GM23338 (cell line): ENCODE measurements around the gene LIMK2.

Source experiments
- CREB1 ChIP-seq: fragments of 250-450 bp; sonication (Bioruptor Pico); IDR thresholded peaks from 2 replicates; pipeline ENCODE4 v1.5.0; 2020; ENCODE audit warnings: low read depth, mild to moderate bottlenecking, moderate library complexity
- EZH2 ChIP-seq: fragments of 200-600 bp; sonication (generic); IDR thresholded peaks from one replicate; pipeline ENCODE4 v1.8.0; 2017; ENCODE audit warnings: antibody characterized with exemption, mild to moderate bottlenecking, low read depth; ENCODE audit not compliant: unreplicated experiment
- EZH2phosphoT487 ChIP-seq: fragments of 200-600 bp; sonication (generic); IDR thresholded peaks from one replicate; pipeline ENCODE4 v1.8.1; 2018; ENCODE audit warnings: antibody characterized with exemption; ENCODE audit not compliant: unreplicated experiment
- NANOG ChIP-seq: IDR thresholded peaks from 2 replicates; pipeline ENCODE4 v1.6.1; 2016; ENCODE audit warnings: antibody characterized with exemption, borderline replicate concordance
- POLR2AphosphoS5 ChIP-seq: IDR thresholded peaks from 2 replicates; pipeline ENCODE4 v1.6.1; 2016; ENCODE audit warnings: antibody characterized with exemption, low read depth
- ZNF114 ChIP-seq: fragments of 250-450 bp; sonication (Bioruptor Pico); IDR thresholded peaks from 2 replicates; pipeline ENCODE4 v1.5.0; 2020; ENCODE audit warnings: mild to moderate bottlenecking, moderate library complexity
- TF ChIP-seq, protein P1 (sequence below), 2 experiments: fragments of 200-600 bp in 1 of 2; sonication (generic) in 1 of 2; conservative IDR thresholded peaks; 2 replicates each; pipeline versions ENCODE4 v1.5.1 to v1.6.1; 2016 to 2017; ENCODE audit warnings: antibody characterized with exemption in 2 of 2, low read depth in 2 of 2, mild to moderate bottlenecking in 2 of 2, moderate library complexity in 1 of 2
- TF ChIP-seq, protein P2 (sequence below): IDR thresholded peaks from one replicate; pipeline ENCODE4 v1.6.1; 2018; ENCODE audit warnings: antibody characterized with exemption; ENCODE audit not compliant: unreplicated experiment

DNA sequence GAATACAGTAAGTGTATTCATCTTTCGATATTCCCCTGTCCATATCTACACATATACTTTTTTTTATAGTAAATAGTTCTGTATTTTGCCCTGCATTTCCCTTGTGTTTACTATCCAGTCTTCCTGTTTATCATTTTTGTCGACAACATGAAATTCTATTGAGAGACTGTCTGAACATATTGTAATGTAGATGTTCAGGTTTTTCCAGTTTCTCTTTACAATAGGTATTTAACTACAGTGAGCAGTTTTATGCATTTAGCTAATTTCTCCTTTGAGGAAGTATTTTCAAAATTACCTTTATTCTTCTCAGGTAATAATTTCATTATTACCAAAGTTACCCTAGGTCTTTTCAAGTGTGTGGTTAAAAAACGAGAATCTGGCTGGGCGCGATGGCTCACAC lies 63.5 kb downstream of the LIMK2 start:
- TF ChIP-seq, protein P1, sequence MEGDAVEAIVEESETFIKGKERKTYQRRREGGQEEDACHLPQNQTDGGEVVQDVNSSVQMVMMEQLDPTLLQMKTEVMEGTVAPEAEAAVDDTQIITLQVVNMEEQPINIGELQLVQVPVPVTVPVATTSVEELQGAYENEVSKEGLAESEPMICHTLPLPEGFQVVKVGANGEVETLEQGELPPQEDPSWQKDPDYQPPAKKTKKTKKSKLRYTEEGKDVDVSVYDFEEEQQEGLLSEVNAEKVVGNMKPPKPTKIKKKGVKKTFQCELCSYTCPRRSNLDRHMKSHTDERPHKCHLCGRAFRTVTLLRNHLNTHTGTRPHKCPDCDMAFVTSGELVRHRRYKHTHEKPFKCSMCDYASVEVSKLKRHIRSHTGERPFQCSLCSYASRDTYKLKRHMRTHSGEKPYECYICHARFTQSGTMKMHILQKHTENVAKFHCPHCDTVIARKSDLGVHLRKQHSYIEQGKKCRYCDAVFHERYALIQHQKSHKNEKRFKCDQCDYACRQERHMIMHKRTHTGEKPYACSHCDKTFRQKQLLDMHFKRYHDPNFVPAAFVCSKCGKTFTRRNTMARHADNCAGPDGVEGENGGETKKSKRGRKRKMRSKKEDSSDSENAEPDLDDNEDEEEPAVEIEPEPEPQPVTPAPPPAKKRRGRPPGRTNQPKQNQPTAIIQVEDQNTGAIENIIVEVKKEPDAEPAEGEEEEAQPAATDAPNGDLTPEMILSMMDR (conservative IDR thresholded peaks at IDR 0.05; ENCODE audit: low read depth in 2 of 2) = no peak
- TF ChIP-seq EZH2 (no peak), POLR2AphosphoS5 (no peak), CREB1 (CRISPR knock-in tag) (no peak), EZH2phosphoT487 (no peak), NANOG (no peak), ZNF114 (no peak)
- TF ChIP-seq, protein P2, sequence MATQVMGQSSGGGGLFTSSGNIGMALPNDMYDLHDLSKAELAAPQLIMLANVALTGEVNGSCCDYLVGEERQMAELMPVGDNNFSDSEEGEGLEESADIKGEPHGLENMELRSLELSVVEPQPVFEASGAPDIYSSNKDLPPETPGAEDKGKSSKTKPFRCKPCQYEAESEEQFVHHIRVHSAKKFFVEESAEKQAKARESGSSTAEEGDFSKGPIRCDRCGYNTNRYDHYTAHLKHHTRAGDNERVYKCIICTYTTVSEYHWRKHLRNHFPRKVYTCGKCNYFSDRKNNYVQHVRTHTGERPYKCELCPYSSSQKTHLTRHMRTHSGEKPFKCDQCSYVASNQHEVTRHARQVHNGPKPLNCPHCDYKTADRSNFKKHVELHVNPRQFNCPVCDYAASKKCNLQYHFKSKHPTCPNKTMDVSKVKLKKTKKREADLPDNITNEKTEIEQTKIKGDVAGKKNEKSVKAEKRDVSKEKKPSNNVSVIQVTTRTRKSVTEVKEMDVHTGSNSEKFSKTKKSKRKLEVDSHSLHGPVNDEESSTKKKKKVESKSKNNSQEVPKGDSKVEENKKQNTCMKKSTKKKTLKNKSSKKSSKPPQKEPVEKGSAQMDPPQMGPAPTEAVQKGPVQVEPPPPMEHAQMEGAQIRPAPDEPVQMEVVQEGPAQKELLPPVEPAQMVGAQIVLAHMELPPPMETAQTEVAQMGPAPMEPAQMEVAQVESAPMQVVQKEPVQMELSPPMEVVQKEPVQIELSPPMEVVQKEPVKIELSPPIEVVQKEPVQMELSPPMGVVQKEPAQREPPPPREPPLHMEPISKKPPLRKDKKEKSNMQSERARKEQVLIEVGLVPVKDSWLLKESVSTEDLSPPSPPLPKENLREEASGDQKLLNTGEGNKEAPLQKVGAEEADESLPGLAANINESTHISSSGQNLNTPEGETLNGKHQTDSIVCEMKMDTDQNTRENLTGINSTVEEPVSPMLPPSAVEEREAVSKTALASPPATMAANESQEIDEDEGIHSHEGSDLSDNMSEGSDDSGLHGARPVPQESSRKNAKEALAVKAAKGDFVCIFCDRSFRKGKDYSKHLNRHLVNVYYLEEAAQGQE = no peak
